ENCODE results near the gene ORC5.
"Not testable (repeated sequence)": the region's sequence is repeated elsewhere in the genome, so short reads cannot be mapped to it uniquely, and the experiment has no call there.

The ORC5 gene

DNA sequence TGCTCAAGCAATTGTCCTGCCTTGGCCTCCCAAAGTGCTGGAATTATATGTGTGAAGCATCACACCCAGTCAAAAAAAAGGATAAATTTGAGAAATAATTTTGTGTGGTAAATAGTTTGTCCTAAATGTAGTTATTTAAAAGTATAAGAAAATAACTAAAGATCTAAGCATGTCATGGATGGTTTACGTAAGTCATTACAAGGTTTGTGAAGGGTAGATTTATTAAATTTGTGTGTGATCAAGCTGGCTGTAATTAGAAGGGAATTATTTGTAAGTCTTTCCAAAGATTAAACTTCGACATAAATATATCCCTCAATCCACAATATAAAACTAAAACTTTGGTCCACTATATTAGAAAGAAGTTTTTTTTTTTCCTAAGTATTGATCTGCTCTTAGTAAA lies 28.6 kb downstream of the ORC5 start:
- H3K27me3 Mint-ChIP-seq (ENCODE audit: low read depth): no peaks in the 10 kb centered on the region
- peaks cover 32% of the 10 kb centered on the region for H3K9me3 Mint-ChIP-seq
- H3K36me3 Mint-ChIP-seq (ENCODE audit: low read depth): peaks cover 77% of the 10 kb centered on the region
- H3K4me3 Mint-ChIP-seq: no peak overlapping the region
- H3K4me1 Mint-ChIP-seq: no peaks in the 10 kb centered on the region
- H3K27ac Mint-ChIP-seq: no peak overlapping the region
- TF ChIP-seq, protein P1, sequence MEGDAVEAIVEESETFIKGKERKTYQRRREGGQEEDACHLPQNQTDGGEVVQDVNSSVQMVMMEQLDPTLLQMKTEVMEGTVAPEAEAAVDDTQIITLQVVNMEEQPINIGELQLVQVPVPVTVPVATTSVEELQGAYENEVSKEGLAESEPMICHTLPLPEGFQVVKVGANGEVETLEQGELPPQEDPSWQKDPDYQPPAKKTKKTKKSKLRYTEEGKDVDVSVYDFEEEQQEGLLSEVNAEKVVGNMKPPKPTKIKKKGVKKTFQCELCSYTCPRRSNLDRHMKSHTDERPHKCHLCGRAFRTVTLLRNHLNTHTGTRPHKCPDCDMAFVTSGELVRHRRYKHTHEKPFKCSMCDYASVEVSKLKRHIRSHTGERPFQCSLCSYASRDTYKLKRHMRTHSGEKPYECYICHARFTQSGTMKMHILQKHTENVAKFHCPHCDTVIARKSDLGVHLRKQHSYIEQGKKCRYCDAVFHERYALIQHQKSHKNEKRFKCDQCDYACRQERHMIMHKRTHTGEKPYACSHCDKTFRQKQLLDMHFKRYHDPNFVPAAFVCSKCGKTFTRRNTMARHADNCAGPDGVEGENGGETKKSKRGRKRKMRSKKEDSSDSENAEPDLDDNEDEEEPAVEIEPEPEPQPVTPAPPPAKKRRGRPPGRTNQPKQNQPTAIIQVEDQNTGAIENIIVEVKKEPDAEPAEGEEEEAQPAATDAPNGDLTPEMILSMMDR (IDR thresholded peaks at IDR 0.05; ENCODE audit: unreplicated experiment in 3 of 3): no peak

DNA sequence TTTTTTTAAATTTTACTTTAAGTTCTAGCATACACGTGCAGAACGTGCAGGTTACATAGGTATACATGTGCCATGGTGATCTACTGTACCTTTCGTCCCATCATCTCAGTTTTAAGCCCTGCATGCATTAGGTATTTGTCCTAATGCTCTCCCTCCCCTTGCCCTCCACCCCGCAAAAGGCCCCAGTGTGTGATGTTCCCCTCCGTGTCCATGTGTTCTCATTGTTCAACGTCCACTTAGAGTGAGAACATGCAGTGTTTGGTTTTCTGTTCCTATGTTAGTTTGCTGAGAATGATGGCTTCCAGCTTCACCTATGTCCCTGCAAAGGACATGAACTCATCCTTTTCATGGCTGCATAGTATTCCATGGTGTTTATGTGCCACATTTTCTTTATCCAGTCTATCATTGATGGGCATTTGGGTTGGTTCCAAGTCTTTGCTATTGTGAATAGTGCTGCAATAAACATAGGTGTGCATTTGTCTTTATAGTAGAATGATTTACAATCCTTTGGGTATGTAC lies 30.2 kb downstream of the ORC5 start:
- not testable (repeated sequence) for H3K4me1 Mint-ChIP-seq; H3K27me3 Mint-ChIP-seq (ENCODE audit: low read depth); H3K4me3 Mint-ChIP-seq; H3K27ac Mint-ChIP-seq
- Mint-ChIP-seq H3K36me3 (ENCODE audit: low read depth) (peaks cover 73% of the 10 kb centered on the region), H3K9me3 (peaks cover 26% of the 10 kb centered on the region)

DNA sequence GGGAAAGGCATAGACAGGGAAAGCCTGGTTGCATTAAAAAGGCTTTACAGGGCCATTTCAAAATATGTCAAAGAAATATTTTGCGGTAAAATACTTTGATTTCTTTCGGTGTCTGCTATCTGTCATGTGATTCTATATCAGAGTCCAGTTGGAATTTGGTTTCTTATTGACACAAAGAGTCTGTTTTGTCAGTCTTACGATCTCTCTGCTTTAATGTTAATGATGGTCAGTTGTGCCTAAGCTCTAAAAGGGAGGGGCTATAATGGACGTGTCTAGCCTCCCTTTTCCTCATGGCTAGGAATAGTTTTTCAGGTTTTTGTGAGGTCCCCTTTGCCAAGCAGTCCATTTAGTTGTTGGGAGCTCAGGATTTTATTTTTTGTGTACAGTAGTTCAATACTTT lies 31.5 kb downstream of the ORC5 start:
- no peak overlapping the region for H3K4me3 Mint-ChIP-seq

DNA sequence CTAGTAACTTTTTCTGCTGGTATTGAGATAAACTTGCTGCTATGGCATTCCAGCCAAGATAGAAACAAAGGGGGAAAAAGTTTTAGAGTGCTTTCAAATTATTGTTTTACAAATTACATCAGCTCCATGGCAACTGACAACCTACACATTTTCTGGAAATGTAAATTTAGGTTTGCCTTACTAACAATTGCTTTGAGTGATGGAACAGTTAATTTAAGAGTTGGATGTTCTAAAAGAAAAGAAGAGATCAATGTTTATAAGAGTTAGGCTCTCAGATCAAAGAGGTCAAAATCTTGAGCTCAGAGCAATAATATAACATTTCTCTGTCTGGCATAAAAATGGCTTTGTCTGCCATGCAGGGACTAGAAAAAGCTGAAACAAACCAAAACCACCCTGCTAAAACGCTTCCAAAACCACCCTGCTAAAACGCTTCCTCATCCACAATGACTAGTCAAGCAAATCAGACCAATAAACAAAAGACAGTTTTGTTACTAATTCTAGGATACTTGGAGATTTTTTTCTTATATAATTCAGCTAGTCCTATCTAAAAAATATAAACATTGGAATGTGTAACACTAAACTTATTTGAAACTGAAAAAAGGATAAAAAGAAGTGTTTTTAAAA lies 32.3 kb downstream of the ORC5 start:
- Mint-ChIP-seq H3K27ac (peak overlapping the region in 1 of 3 experiments; percentile 12), H3K27me3 (ENCODE audit: low read depth) (no peaks in the 10 kb centered on the region), H3K9me3 (peaks cover 25% of the 10 kb centered on the region), H3K36me3 (ENCODE audit: low read depth) (peaks cover 67% of the 10 kb centered on the region), H3K4me3 (no peak overlapping the region), H3K4me1 (no peaks in the 10 kb centered on the region)
- TF ChIP-seq, protein P1 (IDR thresholded peaks at IDR 0.05; ENCODE audit: unreplicated experiment in 3 of 3): no peak

More for the DNA sequence above, 31.5 kb downstream of the ORC5 start:
- Mint-ChIP-seq H3K4me1 (no peaks in the 10 kb centered on the region), H3K9me3 (peaks cover 26% of the 10 kb centered on the region), H3K36me3 (ENCODE audit: low read depth) (peaks cover 68% of the 10 kb centered on the region), H3K27ac (no peak overlapping the region), H3K27me3 (ENCODE audit: low read depth) (no peaks in the 10 kb centered on the region)
- TF ChIP-seq, protein P1 (IDR thresholded peaks at IDR 0.05; ENCODE audit: unreplicated experiment in 3 of 3): no peak

DNA sequence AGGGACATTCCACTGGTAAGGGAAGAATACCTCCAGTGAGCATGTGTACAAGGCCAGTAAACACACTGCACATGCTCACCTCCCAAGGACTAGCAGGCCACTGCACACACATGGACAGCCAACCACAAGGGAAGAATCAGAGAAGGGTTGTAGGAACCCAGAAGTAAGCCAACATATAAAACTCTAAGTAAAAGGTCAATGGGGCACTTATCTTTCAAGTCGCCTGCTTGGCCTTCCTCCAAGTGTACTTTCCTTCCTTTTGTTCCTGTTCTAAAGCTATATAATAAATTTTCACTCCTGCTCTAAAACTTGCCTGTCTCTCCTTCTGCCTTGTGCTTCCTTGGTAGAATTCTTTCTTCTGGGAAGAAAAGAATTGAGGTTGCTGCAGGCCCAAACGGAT lies 33.0 kb downstream of the ORC5 start:
- TF ChIP-seq, protein P1 (IDR thresholded peaks at IDR 0.05; ENCODE audit: unreplicated experiment in 3 of 3): no peak
- Mint-ChIP-seq H3K9me3 (peaks cover 19% of the 10 kb centered on the region), H3K36me3 (ENCODE audit: low read depth) (peaks cover 67% of the 10 kb centered on the region), H3K4me3 (no peak overlapping the region), H3K27me3 (ENCODE audit: low read depth) (no peaks in the 10 kb centered on the region), H3K4me1 (no peaks in the 10 kb centered on the region), H3K27ac (peak overlapping the region in 1 of 3 experiments; percentile 12)

DNA sequence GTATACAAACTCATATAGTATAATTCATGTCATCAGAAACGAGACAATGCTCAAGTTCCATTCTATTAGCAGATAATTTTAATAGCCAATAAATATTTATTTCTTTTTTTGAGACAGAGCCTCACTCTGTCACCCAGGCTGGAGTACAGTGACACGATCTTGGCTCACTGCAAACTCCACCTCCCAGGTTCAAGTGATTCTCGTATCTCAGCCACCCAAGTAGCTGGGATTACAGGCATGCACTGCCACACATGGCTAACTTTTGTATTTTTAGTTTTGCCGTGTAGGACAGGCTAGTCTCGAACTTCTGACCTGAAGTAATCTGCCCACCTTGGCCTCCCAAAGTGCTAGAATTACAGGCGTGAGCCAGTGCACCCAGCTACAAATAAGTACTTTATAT lies 45.7 kb downstream of the ORC5 start:
- H3K9me3 Mint-ChIP-seq: no peaks in the 10 kb centered on the region

More for the DNA sequence above, 45.7 kb downstream of the ORC5 start:
- TF ChIP-seq, protein P1 (IDR thresholded peaks at IDR 0.05; ENCODE audit: unreplicated experiment in 3 of 3): no peak
- H3K36me3 Mint-ChIP-seq (ENCODE audit: low read depth): peaks cover 27% of the 10 kb centered on the region
- H3K27me3 Mint-ChIP-seq (ENCODE audit: low read depth): no peaks in the 10 kb centered on the region
- no peak overlapping the region for H3K4me3 Mint-ChIP-seq
- no peaks in the 10 kb centered on the region for H3K4me1 Mint-ChIP-seq
- no peak overlapping the region for H3K27ac Mint-ChIP-seq

Data from nephron (organoid).